HCT116 (cell line): ENCODE measurements around the gene CNFN. TPM values are rescaled to one million over a fixed set of nuclear protein-coding genes. Genes with fewer than 3 reads are reported as not detected.

Source experiments
- ATAC-seq: fragments of 200-7000 bp; cut with Tn5 transposase; 2 replicates; pipeline ENCODE4 v1.9.1; 2020; ENCODE audit warnings: mild to moderate bottlenecking, moderate library complexity
- BruUV-seq: library from RNA; stranded (reverse); fragments of 400-500 nt; replicated peaks from 2 replicates; lab custom pipeline; 2021; lab: Mats Ljungman, UMichigan
- CTCF ChIA-PET: fragments of 300-600 bp; sonication (Branson Sonifier 250); formaldehyde crosslinking; loops from one replicate; lab custom pipeline; 2021; ENCODE audit warnings: antibody characterized with exemption; lab: Charles Lee
- POLR2A ChIA-PET: fragments of 300-600, 350-600 bp; sonication (Branson Sonifier 250); formaldehyde crosslinking; loops from one replicate; lab custom pipeline; 2021; ENCODE audit warnings: antibody characterized with exemption; lab: Charles Lee
- RAD21 ChIA-PET, 2 experiments: fragments of 300-600 bp; sonication (Branson Sonifier 250); formaldehyde crosslinking; loops; one replicate each; lab custom pipeline; 2023; ENCODE audit warnings: low total read pairs in 2 of 2; ENCODE audit not compliant: uncharacterized antibody in 2 of 2, unreplicated experiment in 2 of 2, low non-redundant PET in 1 of 2; lab: Charles Lee
- DNase-seq: peaks from one replicate; pipeline ENCODE4 v3.0.0-alpha.2; 2010; ENCODE audit warnings: low read depth, low spot score
- H2AFZ ChIP-seq: fragments of 200-600 bp; shearing (Covaris generic), sonication (generic); 2 replicates; pipeline ENCODE4 v1.6.1; 2017; ENCODE audit warnings: low read depth, mixed run types, mixed read lengths, antibody characterized with exemption, low read length; ENCODE audit not compliant: poor library complexity, severe bottlenecking
- H3K27ac ChIP-seq: 2 replicates; pipeline ENCODE4 v1.5.1; 2012; ENCODE audit warnings: low read depth, low read length
- H3K27me3 ChIP-seq: fragments of 200-600 bp; sonication (generic); 2 replicates; pipeline ENCODE4 v1.6.1; 2016; ENCODE audit warnings: mixed run types, low read length, mixed read lengths; ENCODE audit not compliant: insufficient read depth
- H3K36me3 ChIP-seq, 2 experiments: fragments of 200-500 bp in 1 of 2; fragments of 200-600 bp in 1 of 2; sonication (Bioruptor generic) in 1 of 2; sonication (generic) in 1 of 2; 2 replicates each; pipeline versions ENCODE4 v1.5.1 to v1.6.1; 2014 to 2016; ENCODE audit warnings: low read length in 2 of 2, inconsistent platforms in 1 of 2, mixed read lengths in 1 of 2, mixed run types in 1 of 2; ENCODE audit not compliant: insufficient read depth in 2 of 2, control insufficient read depth in 1 of 2
- H3K4me1 ChIP-seq, 2 experiments: fragments of 200-600 bp in 1 of 2; sonication (generic) in 1 of 2; 2 replicates each; pipeline versions ENCODE4 v1.5.1 to v1.6.1; 2012 to 2017; ENCODE audit warnings: low read length in 2 of 2, inconsistent platforms in 1 of 2, mild to moderate bottlenecking in 1 of 2, mixed read lengths in 1 of 2, mixed run types in 1 of 2, moderate library complexity in 1 of 2; ENCODE audit not compliant: insufficient read depth in 2 of 2, control insufficient read depth in 1 of 2
- H3K4me2 ChIP-seq: fragments of 200-600 bp; sonication (generic); 2 replicates; pipeline ENCODE4 v1.6.1; 2017; ENCODE audit warnings: mixed run types, low read length, mixed read lengths
- H3K4me3 ChIP-seq, 2 experiments: fragments of 200-600 bp in 1 of 2; sonication (generic) in 1 of 2; replicated peaks in 1 of 2; 2 replicates each; pipeline ENCODE4 v1.5.1; 2011 to 2016; ENCODE audit warnings: low read length in 2 of 2, control low read depth in 1 of 2, low read depth in 1 of 2, mild to moderate bottlenecking in 1 of 2, mixed read lengths in 1 of 2, mixed run types in 1 of 2
- H3K79me2 ChIP-seq: fragments of 200-600 bp; sonication (generic); 2 replicates; pipeline ENCODE4 v1.6.1; 2017; ENCODE audit warnings: mild to moderate bottlenecking, mixed run types, low read length, moderate library complexity, mixed read lengths; ENCODE audit not compliant: insufficient read depth
- H3K9ac ChIP-seq: fragments of 200-600 bp; sonication (generic); 2 replicates; pipeline ENCODE4 v1.6.1; 2016; ENCODE audit warnings: low read length, mixed read lengths
- H3K9me2 ChIP-seq: fragments of 200-600 bp; sonication (generic), shearing (Covaris generic); 2 replicates; pipeline ENCODE4 v1.6.1; 2017; ENCODE audit warnings: mixed run types, mild to moderate bottlenecking, moderate library complexity; ENCODE audit not compliant: insufficient read depth
- H3K9me3 ChIP-seq, 2 experiments: fragments of 200-500 bp in 1 of 2; fragments of 200-600 bp in 1 of 2; sonication (Bioruptor generic) in 1 of 2; sonication (generic) in 1 of 2; 2 replicates each; pipeline ENCODE4 v1.6.1; 2014 to 2017; ENCODE audit warnings: low read length in 2 of 2, mixed read lengths in 2 of 2, inconsistent platforms in 1 of 2, low read depth in 1 of 2, mild to moderate bottlenecking in 1 of 2, mixed run types in 1 of 2, moderate library complexity in 1 of 2; ENCODE audit not compliant: control insufficient read depth in 1 of 2, insufficient read depth in 1 of 2
- H4K20me1 ChIP-seq: fragments of 200-600 bp; sonication (generic), shearing (Covaris generic); 2 replicates; pipeline ENCODE4 v1.6.1; 2017; ENCODE audit warnings: mixed run types, mild to moderate bottlenecking, moderate library complexity; ENCODE audit not compliant: insufficient read depth
- ATF3 ChIP-seq: IDR thresholded peaks from 2 replicates; pipeline ENCODE4 v1.6.1; 2012
- CBX3 ChIP-seq: IDR thresholded peaks from 2 replicates; pipeline ENCODE4 v1.6.1; 2012; ENCODE audit warnings: low read depth
- CEBPB ChIP-seq: IDR thresholded peaks from 2 replicates; pipeline ENCODE4 v1.6.1; 2012; ENCODE audit warnings: low read depth
- EGR1 ChIP-seq: IDR thresholded peaks from 2 replicates; pipeline ENCODE4 v1.6.1; 2012; ENCODE audit warnings: low read depth
- EZH2phosphoT487 ChIP-seq: fragments of 200-600 bp; IDR thresholded peaks from 2 replicates; pipeline ENCODE4 v1.6.1; 2018; ENCODE audit warnings: antibody characterized with exemption, borderline replicate concordance
- FOSL1 ChIP-seq: IDR thresholded peaks from 2 replicates; pipeline ENCODE4 v1.6.1; 2012; ENCODE audit warnings: low read depth
- JUND ChIP-seq: IDR thresholded peaks from 2 replicates; pipeline ENCODE4 v1.6.1; 2012
- MAX ChIP-seq: IDR thresholded peaks from 2 replicates; pipeline ENCODE4 v1.6.1; 2012
- POLR2A ChIP-seq: IDR thresholded peaks from 2 replicates; pipeline ENCODE4 v1.7.0; 2011; ENCODE audit warnings: borderline replicate concordance; ENCODE audit not compliant: insufficient read depth, insufficient read length; ENCODE audit errors: extremely low read depth
- POLR2AphosphoS5 ChIP-seq: IDR thresholded peaks from 2 replicates; pipeline ENCODE4 v1.6.1; 2011; ENCODE audit warnings: mild to moderate bottlenecking, low read depth, low read length, moderate library complexity
- REST ChIP-seq: IDR thresholded peaks from 2 replicates; pipeline ENCODE4 v1.6.1; 2012; ENCODE audit warnings: low read depth
- SIN3A ChIP-seq: IDR thresholded peaks from 2 replicates; pipeline ENCODE4 v1.6.1; 2012; ENCODE audit warnings: low read depth
- SRF ChIP-seq: IDR thresholded peaks from 2 replicates; pipeline ENCODE4 v1.6.1; 2012; ENCODE audit warnings: low read depth
- TCF7L2 ChIP-seq: IDR thresholded peaks from 2 replicates; pipeline ENCODE4 v1.7.0; 2011; ENCODE audit warnings: borderline replicate concordance, inconsistent platforms; ENCODE audit not compliant: insufficient read depth, insufficient read length; ENCODE audit errors: extremely low read depth
- YY1 ChIP-seq: IDR thresholded peaks from 2 replicates; pipeline ENCODE4 v1.6.1; 2011; ENCODE audit warnings: low read length, low read depth, moderate library complexity, mild to moderate bottlenecking; ENCODE audit not compliant: insufficient replicate concordance; ENCODE audit errors: extremely low read depth
- ZFX ChIP-seq: fragments of 450-650 bp; IDR thresholded peaks from 2 replicates; pipeline ENCODE4 v1.6.1; 2017
- intact Hi-C: fragments of 100-400 bp; cut with micrococcal nuclease; formaldehyde crosslinking; loops from 2 replicates; pipeline ENCODE4 v1.10.0; 2022
- total RNA-seq: library from RNA; stranded (reverse); gene quantifications from one replicate; pipeline ENCODE4 v1.2.1, GENCODE V29; 2021; ENCODE audit not compliant: unreplicated experiment
- TF ChIP-seq, protein P1 (sequence below): IDR thresholded peaks from 2 replicates; pipeline ENCODE4 v1.6.1; 2011; ENCODE audit warnings: mild to moderate bottlenecking, low read length, moderate library complexity; ENCODE audit not compliant: insufficient replicate concordance; ENCODE audit errors: extremely low read depth
- TF ChIP-seq, protein P2 (sequence below), 3 experiments: fragments of 200-600 bp in 1 of 3; sonication (generic) in 1 of 3; IDR thresholded peaks in 2 of 3; conservative IDR thresholded peaks in 1 of 3; 2 replicates each; pipeline ENCODE4 v1.5.1; 2012 to 2017; ENCODE audit warnings: low read depth in 2 of 3, low read length in 2 of 3, antibody characterized with exemption in 1 of 3, borderline replicate concordance in 1 of 3, control low read depth in 1 of 3, mild to moderate bottlenecking in 1 of 3, mixed read lengths in 1 of 3, mixed run types in 1 of 3, moderate library complexity in 1 of 3; ENCODE audit not compliant: insufficient read depth in 1 of 3

The CNFN gene
- total RNA-seq, 1 experiment from 2014 or later: 13.9 TPM

DNA sequence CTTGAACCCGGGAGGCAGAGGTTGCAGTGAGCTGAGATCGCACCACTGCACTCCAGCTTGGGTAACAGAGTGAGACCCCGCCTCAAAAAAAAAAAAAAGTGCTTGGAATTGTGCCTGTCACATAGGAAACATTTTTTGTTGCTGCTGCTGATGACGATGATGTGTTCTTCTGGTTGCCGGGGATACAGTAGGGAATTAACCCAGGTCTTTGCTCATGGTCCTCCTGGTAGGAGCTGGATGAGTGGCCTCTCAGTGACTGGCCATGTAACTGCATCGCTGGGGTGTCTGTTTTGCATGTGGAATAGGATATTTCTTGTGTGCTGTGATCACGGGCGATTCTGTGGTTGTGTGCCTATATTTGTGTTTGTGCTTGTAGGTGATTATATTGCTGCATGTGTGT lies 4.7 kb upstream of the CNFN start:
- no TSS peak for BruUV-seq
- intact Hi-C loops: loop anchor here (5.0 kb wide), 2 partner anchors 152 to 287 kb away; partner anchors contain the start of gene GSK3A
- Histone ChIP-seq H2AFZ (no peak overlapping the region), H3K27me3 (no peaks in the 10 kb centered on the region), H3K36me3 (no peaks in the 10 kb centered on the region), H3K4me1 (peaks cover 10 to 33% of the 10 kb centered on the region in 2 experiments), H4K20me1 (no peaks in the 10 kb centered on the region), H3K9me3 (no peaks in the 10 kb centered on the region), H3K4me3 (no peak overlapping the region), H3K4me2 (no peak overlapping the region), H3K27ac (no peak overlapping the region), H3K9ac (no peak overlapping the region), H3K9me2 (no peaks in the 10 kb centered on the region), H3K79me2 (peaks cover 22% of the 10 kb centered on the region)
- TF ChIP-seq POLR2AphosphoS5: no peak
- TF ChIP-seq EZH2phosphoT487: no peak
- no peak for TF ChIP-seq CBX3
- no peak for TF ChIP-seq POLR2A
- TF ChIP-seq CEBPB: no peak
- TF ChIP-seq ATF3: no peak
- no peak for TF ChIP-seq FOSL1
- TF ChIP-seq REST: no peak
- TF ChIP-seq YY1: no peak
- no peak for TF ChIP-seq EGR1
- TF ChIP-seq MAX: no peak
- TF ChIP-seq SRF: no peak
- no peak for TF ChIP-seq SIN3A
- TF ChIP-seq, protein P1, sequence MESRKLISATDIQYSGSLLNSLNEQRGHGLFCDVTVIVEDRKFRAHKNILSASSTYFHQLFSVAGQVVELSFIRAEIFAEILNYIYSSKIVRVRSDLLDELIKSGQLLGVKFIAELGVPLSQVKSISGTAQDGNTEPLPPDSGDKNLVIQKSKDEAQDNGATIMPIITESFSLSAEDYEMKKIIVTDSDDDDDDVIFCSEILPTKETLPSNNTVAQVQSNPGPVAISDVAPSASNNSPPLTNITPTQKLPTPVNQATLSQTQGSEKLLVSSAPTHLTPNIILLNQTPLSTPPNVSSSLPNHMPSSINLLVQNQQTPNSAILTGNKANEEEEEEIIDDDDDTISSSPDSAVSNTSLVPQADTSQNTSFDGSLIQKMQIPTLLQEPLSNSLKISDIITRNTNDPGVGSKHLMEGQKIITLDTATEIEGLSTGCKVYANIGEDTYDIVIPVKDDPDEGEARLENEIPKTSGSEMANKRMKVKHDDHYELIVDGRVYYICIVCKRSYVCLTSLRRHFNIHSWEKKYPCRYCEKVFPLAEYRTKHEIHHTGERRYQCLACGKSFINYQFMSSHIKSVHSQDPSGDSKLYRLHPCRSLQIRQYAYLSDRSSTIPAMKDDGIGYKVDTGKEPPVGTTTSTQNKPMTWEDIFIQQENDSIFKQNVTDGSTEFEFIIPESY: no peak
- no peak for TF ChIP-seq ZFX
- no peak for TF ChIP-seq TCF7L2
- TF ChIP-seq, protein P2, sequence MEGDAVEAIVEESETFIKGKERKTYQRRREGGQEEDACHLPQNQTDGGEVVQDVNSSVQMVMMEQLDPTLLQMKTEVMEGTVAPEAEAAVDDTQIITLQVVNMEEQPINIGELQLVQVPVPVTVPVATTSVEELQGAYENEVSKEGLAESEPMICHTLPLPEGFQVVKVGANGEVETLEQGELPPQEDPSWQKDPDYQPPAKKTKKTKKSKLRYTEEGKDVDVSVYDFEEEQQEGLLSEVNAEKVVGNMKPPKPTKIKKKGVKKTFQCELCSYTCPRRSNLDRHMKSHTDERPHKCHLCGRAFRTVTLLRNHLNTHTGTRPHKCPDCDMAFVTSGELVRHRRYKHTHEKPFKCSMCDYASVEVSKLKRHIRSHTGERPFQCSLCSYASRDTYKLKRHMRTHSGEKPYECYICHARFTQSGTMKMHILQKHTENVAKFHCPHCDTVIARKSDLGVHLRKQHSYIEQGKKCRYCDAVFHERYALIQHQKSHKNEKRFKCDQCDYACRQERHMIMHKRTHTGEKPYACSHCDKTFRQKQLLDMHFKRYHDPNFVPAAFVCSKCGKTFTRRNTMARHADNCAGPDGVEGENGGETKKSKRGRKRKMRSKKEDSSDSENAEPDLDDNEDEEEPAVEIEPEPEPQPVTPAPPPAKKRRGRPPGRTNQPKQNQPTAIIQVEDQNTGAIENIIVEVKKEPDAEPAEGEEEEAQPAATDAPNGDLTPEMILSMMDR (IDR thresholded peaks at IDR 0.05 in 2 of 3, conservative IDR thresholded peaks at IDR 0.05 in 1 of 3; ENCODE audit: borderline replicate concordance in 1 of 3, insufficient read depth in 1 of 3, low read depth in 2 of 3, low read length in 2 of 3): no peak
- TF ChIP-seq JUND: no peak
- no peak for DNase-seq
- no peak for ATAC-seq
- POLR2A ChIA-PET: no interaction called here
- CTCF ChIA-PET: no interaction called here
- RAD21 ChIA-PET: no interaction called here
